Hair follicular keratinocyte (primary cell): ENCODE results near the gene LZTR1. TPM values are rescaled to one million over a fixed set of nuclear protein-coding genes. Genes with fewer than 3 reads are reported as not detected.

Source experiments
- total RNA-seq: library from RNA; depleted of rRNA; stranded (reverse); fragments of >200 nt; gene quantifications from 2 replicates; pipeline ENCODE4 v1.2.3, GENCODE V29; 2015

The LZTR1 gene
- total RNA-seq, result 25.1 and 29.2 TPM in 2 replicates

DNA sequence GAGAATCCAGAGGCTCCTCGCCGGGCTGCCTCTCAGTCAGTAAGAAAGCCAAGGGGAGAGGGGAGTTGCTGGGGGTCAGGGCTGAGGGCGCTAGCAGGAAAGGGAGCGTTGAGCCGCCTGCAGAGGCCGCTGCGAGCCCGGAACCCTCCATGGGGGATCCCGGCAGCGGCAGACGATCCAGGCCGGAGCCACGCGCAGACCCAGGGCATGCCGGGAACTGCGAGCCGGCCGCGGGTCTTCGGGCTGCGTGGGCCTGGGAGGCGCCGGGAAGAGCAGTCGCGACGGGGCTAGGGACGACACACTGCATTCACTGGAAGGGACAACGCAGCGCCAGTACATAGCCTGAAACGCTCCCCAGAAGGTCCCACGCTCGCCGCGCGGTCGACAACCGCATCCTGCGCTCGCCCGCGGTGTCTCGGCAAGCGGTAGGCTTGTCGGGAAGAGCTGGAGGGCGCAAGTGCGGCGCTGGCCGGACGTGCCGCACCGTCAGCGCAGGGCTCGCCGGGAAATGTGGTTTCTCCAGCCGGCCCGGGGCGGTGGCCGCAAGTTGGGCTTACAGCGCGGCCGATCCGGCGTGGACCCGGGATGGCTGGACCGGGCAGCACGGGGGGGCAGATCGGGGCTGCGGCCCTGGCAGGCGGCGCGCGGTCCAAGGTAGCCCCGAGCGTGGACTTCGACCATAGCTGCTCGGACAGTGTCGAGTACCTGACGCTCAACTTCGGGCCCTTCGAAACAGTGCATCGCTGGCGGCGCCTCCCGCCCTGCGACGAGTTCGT is at the start of gene LZTR1:
TSS of gene LZTR1 (plus strand) at position 511 of the 776 bp plus-strand sequence. CDS start at position 586, 75 bp downstream.

DNA sequence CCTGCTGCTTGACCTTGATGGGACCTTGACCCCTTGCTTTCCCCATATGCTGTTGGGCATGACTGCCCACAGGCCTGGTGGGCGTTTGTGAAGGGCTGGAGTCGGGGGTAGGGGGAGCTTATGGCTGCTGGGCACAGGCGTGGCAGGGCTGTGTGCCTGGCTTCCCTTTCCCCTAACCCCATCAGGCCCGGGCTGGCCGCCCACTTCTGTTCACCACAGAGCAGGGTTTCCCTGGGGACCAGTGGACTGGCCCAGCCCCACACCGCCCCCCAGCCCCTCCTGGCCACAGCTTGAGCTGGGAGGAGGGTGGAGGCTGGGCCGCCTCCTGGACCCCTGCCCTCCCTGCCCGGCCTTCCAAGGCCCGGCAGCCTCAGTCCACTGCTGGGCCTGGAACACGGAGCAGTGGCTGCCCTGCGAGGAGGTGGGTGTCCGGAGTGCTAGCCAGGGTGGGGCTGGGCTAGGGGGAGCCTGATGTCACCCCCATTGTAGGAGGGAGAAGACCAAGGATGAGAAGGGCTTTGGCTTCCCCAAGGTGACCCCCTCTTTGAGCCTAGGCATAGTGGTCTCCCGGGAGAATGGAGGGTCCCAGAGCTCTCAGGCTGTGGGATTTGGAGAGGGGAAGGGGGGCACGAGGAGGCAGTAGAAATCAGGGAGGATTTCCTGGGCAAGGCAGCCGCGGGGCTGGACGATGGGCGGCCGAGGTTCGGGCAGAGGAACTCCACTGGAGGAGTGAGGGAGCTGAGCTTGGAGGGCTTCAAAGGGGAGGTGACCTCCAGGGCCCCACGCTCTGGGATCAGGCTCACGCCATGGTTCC is 15.0 kb upstream of the LZTR1 start, which contains the start of gene AIFM3:
TSS of gene AIFM3 (plus strand) at position 373 of the 814 bp plus-strand sequence. CDS start 690 bp downstream, outside the sequence.

DNA sequence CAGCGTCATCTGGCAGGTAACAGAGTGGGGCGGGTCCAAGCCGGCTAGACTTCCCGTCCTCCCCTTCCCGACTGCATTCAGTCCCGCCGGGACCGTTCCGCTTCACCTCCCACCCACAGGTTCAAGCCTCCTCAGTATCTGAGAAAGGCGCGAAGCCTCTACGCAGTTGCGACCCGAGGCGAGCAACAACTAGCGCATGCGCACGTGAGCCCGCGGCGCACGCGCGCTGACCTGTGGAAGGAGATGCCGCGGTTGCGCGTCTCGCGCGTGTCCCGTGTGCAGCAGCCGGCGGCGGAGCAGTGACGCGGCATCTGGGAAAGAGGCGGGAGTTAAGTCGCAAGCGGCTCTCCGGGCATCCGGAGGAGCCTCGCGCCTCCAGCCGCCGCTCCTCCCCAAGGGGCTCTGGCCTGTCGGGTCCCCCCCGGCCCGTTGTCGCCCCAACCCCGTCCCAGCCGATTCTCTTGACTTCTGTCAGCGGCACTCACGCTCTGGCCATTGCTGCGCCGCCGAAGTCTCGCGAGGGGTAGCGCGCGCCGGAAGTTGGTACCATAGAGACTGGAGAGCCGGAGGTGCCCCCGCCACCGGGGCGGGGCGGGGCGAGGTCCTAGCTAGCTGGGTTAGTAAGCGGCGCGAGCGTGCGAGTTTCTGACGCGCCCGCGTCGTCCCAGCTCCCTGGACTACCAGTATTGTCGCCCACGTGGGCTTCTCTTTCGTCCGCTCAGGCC is 19.7 kb downstream of the LZTR1 start, which contains the start of gene THAP7:
TSS of gene THAP7 (minus strand) at position 518 of the 725 bp plus-strand sequence. CDS start at position 311, 207 bp downstream.

DNA sequence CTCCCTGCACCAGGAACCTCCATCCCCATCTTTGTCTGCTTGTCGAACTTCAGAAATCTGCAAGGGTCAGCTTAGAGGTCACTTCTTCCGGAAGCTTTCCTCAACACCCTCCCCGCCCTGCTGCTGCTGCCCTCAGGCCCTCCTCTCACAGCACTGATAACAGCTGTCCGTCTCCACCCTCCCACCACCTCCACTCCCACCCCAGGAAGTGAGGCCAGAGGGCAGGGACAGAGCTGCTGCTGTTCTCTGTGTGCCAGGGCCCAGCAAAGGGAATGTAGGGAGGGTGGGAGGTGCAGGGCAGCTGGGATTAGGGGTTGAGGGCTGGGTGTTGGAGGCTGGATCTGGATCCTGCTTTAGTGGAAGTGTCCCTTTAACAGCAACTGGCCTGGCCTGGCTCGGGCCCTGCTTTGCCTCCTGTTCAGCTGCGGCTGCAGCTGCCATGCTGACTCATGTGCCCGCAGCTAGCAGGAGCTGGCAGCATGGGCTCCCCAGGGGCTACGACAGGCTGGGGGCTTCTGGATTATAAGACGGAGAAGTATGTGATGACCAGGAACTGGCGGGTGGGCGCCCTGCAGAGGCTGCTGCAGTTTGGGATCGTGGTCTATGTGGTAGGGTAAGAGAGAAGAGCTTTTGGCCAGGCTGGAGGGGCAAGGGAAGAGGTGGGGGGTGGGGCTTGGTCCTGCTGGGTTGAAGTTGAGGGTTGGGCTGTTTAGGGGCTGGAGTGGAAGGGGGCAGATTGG is 32.8 kb downstream of the LZTR1 start, which contains the start of gene P2RX6:
TSS of gene P2RX6 (plus strand) at position 440 of the 740 bp plus-strand sequence. CDS start at position 450, 10 bp downstream.

DNA sequence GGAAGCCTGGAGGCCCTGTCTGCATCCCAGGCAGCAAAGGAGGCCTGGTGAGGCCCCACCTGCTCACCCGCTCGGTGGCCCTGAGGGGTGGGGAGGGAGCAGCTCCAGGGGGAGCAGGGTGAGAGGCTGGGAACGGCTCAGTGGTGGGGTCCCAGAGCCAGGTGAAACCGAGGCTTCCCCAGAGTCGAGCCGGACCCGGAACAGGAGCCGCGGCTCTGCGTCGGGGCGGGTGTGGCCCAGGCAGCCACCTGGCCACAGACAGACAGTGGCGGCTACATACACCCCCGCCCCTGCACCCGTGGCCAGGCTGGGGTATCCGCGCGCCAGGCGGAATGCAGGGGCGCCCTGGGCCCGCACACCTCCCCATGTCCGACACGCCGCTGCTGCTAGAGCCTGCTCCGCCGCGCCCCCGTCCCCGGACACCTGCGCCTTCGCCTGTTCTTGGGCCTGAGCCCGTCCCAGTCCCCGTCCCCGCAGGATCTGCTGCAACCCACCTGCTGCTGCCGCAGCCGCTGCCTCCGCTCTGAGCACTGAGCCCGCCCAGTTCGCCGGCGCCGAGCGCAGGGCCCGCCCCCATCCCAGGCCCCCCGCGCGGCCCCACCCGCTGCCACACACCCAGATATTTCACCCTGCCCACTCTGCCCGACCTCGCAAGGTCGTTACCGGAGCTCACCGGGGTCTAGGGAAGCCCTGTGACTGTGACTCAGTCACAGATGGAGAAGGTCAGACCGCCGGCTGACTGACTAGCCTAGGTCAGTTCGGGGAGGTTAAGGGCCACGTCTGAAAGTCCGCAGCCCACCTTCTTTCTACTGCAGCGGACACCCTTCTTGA is 50.2 kb downstream of the LZTR1 start, which contains the start of gene SLC7A4:
TSS of gene SLC7A4 (minus strand) at position 525 of the 831 bp plus-strand sequence. CDS start 749 bp downstream, outside the sequence.

DNA sequence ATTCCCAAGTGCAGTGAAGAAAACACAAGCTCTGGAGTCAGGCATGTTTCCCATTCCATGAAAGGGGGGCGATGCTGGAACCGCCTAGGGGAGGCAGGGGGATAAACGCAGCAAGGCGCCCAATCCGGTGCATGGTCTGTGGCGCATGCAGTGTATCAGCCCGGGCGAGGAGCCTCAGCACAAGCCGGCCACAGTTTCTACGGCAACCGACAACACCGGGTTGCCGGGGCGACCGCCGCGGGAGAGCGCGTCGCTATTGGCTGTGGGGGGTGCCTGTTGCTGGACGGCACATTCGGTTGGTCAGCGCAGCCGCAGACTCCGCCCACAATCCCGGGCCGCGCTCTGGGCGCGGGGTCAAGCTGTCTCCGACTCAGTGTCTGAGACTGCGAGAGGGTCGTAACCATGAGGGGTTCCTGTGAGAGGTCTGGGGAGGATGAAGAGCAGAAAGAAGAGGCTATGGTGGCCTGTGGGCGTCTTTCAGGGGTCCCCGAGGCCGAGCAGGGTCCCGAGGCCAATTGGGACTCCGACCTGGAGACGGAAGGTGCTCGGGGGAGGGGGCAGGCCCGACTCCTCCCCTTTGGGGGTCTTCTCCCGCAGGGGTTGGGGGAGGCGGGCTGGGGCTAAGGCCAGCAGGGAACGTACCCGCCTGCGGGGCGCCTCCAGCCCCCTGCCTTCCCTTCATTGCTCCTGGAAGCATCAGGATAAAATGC is 63.6 kb downstream of the LZTR1 start, which contains the start of gene LRRC74B:
TSS of gene LRRC74B (plus strand) at position 362 of the 710 bp plus-strand sequence. CDS start at position 403, 41 bp downstream.

Other genes with a start within 250 kb of the LZTR1 start
- not detected in 2 replicates for gene SERPIND1, start 208.2 kb upstream of the LZTR1 start, total RNA-seq
- 23.6 and 24.4 TPM in 2 replicates for gene PI4KA, start 123.5 kb upstream of the LZTR1 start, total RNA-seq
- gene SNAP29, start 123.3 kb upstream of the LZTR1 start, total RNA-seq, result 10.4 and 12.3 TPM in 2 replicates
- 50.3 and 57.3 TPM in 2 replicates for gene CRKL, start 64.9 kb upstream of the LZTR1 start, total RNA-seq
- gene AIFM3, start 15.0 kb upstream of the LZTR1 start, total RNA-seq, result 3.3 and 4.0 TPM in 2 replicates
- 24.4 and 34.6 TPM in 2 replicates for gene THAP7, start 19.8 kb downstream of the LZTR1 start, total RNA-seq
- gene P2RX6, start 32.9 kb downstream of the LZTR1 start, total RNA-seq, result 0.34 and 0.39 TPM in 2 replicates
- 0.23 and 0.47 TPM in 2 replicates for gene SLC7A4, start 50.3 kb downstream of the LZTR1 start, total RNA-seq
- not detected in 2 replicates for gene LRRC74B, start 63.6 kb downstream of the LZTR1 start, total RNA-seq